Duodenal mucosa (tissue), 2 donors: ENCODE data around the gene KLHDC4.

ENCODE experiments used
- H3K27ac ChIP-seq: one replicate; pipeline ENCODE4 v1.7.0; 2013; ENCODE audit warnings: low read depth, low read length
- H3K27me3 ChIP-seq, 2 donors: one replicate each; pipeline ENCODE4 v1.7.0; 2013; ENCODE audit warnings: low read length in 2 of 2, control low read depth in 1 of 2; ENCODE audit not compliant: insufficient read depth in 2 of 2, control insufficient read depth in 1 of 2
- H3K36me3 ChIP-seq, 2 donors: one replicate each; pipeline ENCODE4 v1.7.0; 2013; ENCODE audit warnings: low read length in 2 of 2, control low read depth in 1 of 2; ENCODE audit not compliant: insufficient read depth in 2 of 2, control insufficient read depth in 1 of 2
- H3K4me1 ChIP-seq, 2 donors: one replicate each; pipeline ENCODE4 v1.7.0; 2013; ENCODE audit warnings: low read length in 2 of 2, control low read depth in 1 of 2; ENCODE audit not compliant: insufficient read depth in 2 of 2, control insufficient read depth in 1 of 2
- H3K4me3 ChIP-seq, 2 donors: one replicate each; pipeline ENCODE4 v1.7.0; 2013; ENCODE audit warnings: low read length in 2 of 2, low read depth in 1 of 2
- H3K9ac ChIP-seq, 2 donors: one replicate each; pipeline ENCODE4 v1.7.0; 2013; ENCODE audit warnings: low read length in 2 of 2, low read depth in 1 of 2
- H3K9me3 ChIP-seq, 2 donors: one replicate each; pipeline ENCODE4 v1.7.0; 2013; ENCODE audit warnings: low read length in 2 of 2, control low read depth in 1 of 2; ENCODE audit not compliant: control insufficient read depth in 1 of 2

KLHDC4 gene

DNA sequence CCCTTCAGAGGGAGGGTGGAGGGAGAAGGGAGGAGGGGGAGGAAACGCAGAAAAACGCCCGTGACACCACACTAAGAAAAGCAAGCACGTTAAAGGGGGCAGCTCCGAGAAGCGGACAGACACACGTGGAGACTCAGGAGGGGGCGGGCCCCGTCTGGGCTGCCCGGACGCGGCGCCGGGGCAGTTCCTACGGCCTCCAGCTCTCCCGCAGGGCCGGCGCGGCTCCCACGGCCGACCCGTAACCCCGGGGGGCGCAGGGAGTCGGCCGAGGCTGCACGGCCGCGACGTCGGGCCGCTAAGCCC lies 362 bp downstream of the KLHDC4 start:
- peak overlapping the region; percentile 82 to 89 for H3K9ac ChIP-seq

DNA sequence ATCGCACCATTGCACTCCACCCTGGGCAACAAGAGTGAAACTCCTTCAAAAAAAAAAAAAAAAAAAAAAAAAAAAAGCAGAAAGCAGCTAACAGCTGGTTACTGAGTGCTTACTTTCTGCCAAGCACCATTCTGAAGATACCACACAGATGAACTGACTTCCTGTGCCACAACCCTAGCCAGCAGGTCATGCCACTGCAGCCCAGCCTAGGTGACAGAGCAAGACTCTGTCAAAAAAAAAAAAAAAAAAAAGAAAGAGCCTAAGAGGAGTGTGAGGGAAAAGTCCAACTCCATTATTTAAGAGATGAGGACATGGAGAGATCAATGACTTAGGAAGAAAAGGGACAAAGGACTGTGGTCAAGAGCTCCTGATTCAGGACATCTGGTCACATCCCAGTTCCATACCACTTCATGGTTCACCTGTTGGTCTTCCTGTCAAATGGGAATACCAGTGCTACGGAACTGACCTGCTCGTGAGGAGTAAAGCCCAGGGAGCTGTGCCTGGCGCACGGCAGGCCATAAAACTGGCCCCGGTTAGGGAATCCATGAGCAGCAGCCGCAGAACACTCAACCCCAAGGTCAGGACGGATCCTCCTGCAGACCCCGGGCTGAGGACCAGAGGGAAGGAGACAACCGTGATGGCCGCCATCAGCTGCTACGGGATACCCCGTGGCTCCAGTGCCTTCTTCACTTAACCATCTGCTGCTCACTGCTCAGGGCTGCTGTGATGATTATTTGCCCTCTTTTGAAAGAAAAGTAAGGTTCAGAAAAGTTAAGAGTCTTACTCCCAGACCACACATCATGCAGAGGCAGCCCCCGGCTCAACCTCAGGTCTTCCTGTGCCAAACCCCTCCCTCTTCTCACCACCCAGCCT lies 950 bp downstream of the KLHDC4 start:
- Histone ChIP-seq H3K9ac (peak overlapping the region; percentile 82 to 89), H3K27ac (no peak overlapping the region), H3K36me3 (peaks cover 7 to 36% of the 10 kb centered on the region in 2 donors), H3K27me3 (no peaks in the 10 kb centered on the region), H3K9me3 (no peaks in the 10 kb centered on the region), H3K4me1 (peaks cover 5 to 13% of the 10 kb centered on the region in 2 donors), H3K4me3 (peak overlapping the region; percentile 82 to 91)

More for the DNA sequence above, 362 bp downstream of the KLHDC4 start:
- H3K36me3 ChIP-seq = peaks cover 7 to 33% of the 10 kb centered on the region in 2 donors
- H3K27me3 ChIP-seq = no peaks in the 10 kb centered on the region
- peak overlapping the region; percentile 82 to 91 for H3K4me3 ChIP-seq
- no peak overlapping the region for H3K27ac ChIP-seq
- H3K4me1 ChIP-seq = peaks cover 5 to 13% of the 10 kb centered on the region in 2 donors
- H3K9me3 ChIP-seq = no peaks in the 10 kb centered on the region

GRCh38 chr16:87762620-87763019 lies 3.2 kb downstream of the KLHDC4 start:
- Histone ChIP-seq H3K27me3 (no peaks in the 10 kb centered on the region), H3K4me1 (peaks cover 5 to 13% of the 10 kb centered on the region in 2 donors), H3K36me3 (peaks cover 7 to 50% of the 10 kb centered on the region in 2 donors), H3K4me3 (no peak overlapping the region), H3K9me3 (no peaks in the 10 kb centered on the region), H3K27ac (no peak overlapping the region), H3K9ac (no peak overlapping the region)

- no peak overlapping the region for H3K27ac ChIP-seq
- no peak overlapping the region for H3K4me3 ChIP-seq
- H3K27me3 ChIP-seq = no peaks in the 10 kb centered on the region
- no peak overlapping the region for H3K9ac ChIP-seq
- no peaks in the 10 kb centered on the region for H3K9me3 ChIP-seq
- H3K4me1 ChIP-seq = peaks cover 5 to 13% of the 10 kb centered on the region in 2 donors
- peaks cover 7 to 54% of the 10 kb centered on the region in 2 donors for H3K36me3 ChIP-seq
These were observed 3.7 kb downstream of the KLHDC4 start for GRCh38 chr16:87762071-87762571.

DNA sequence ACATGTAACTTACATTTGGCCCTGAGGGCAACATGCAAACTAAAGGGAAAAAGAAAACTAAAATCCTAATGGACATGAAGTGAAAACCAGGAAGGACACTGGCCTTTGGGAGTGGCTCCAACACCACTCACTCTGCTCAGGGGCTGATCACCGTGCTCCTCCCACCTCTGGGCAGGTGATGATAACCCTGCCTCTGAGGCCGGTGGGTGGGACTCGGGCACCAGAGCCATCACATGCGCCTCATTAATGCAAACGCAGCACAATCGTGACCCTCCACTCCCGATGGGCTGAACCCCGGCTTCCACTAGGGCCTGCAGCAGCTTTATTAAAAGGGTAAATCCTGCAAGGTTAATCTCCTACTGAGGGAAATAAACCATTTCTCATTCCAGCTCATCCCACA lies 4.7 kb downstream of the KLHDC4 start:
- Histone ChIP-seq H3K9ac (no peak overlapping the region), H3K27me3 (no peaks in the 10 kb centered on the region), H3K4me1 (peaks cover 5 to 9% of the 10 kb centered on the region in 2 donors), H3K9me3 (no peaks in the 10 kb centered on the region), H3K36me3 (peaks cover 10 to 65% of the 10 kb centered on the region in 2 donors), H3K27ac (no peak overlapping the region), H3K4me3 (no peak overlapping the region)

GRCh38 chr16:87757841-87758426 lies 7.9 kb downstream of the KLHDC4 start:
- Histone ChIP-seq H3K36me3 (peaks cover 16 to 81% of the 10 kb centered on the region in 2 donors), H3K4me1 (no peaks in the 10 kb centered on the region), H3K27me3 (no peaks in the 10 kb centered on the region), H3K9me3 (no peaks in the 10 kb centered on the region), H3K27ac (no peak overlapping the region), H3K4me3 (no peak overlapping the region), H3K9ac (no peak overlapping the region)

DNA sequence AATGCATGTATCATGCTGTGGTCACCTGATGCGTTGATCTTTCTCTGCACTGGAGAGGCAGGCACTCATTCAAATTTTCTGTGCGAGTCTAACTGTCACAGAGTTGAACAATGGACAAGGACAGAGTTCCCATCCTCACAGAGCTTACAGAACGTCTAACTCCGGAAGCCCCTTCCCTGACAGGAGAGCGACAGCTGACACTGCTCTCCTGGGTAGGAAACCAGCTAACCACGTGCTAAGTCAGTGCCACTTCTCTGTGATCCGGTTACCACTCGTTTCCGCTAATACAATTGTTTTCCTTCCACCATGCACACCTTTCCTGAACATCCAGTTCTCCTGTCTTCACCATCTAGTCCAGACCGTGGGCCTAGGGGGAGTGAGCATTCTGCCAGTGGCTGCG lies 11.3 kb downstream of the KLHDC4 start:
- H3K9me3 ChIP-seq = no peaks in the 10 kb centered on the region
- H3K9ac ChIP-seq = no peak overlapping the region
- no peak overlapping the region for H3K27ac ChIP-seq
- no peaks in the 10 kb centered on the region for H3K4me1 ChIP-seq
- H3K27me3 ChIP-seq = no peaks in the 10 kb centered on the region
- peaks cover 19 to 73% of the 10 kb centered on the region in 2 donors for H3K36me3 ChIP-seq
- no peak overlapping the region for H3K4me3 ChIP-seq

- H3K27me3 ChIP-seq = no peaks in the 10 kb centered on the region
- no peak overlapping the region for H3K4me3 ChIP-seq
- no peaks in the 10 kb centered on the region for H3K9me3 ChIP-seq
- H3K36me3 ChIP-seq = peaks cover 30 to 71% of the 10 kb centered on the region in 2 donors
- no peak overlapping the region for H3K27ac ChIP-seq
- no peaks in the 10 kb centered on the region for H3K4me1 ChIP-seq
- H3K9ac ChIP-seq = no peak overlapping the region
These were observed 18.0 kb downstream of the KLHDC4 start for GRCh38 chr16:87747626-87748414.

DNA sequence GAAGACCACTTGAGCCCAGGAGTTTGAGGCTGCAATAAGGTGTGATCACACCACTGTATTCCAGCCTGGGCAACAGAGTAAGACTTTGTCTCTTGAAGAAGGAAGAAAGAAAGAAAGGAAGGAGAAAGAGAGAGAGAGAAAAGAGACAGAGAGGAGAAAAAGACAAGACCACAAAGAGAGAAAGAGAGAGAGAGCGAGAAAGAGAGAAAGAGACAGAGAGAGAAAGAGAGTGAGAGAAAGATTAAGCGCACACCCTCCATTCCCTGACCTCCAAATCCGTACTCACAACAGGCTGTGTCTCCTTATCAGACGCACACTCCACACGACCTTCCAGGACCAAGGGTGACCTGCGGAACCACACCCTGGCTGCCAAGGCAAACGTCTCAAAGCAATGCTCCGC lies 19.6 kb downstream of the KLHDC4 start:
- Histone ChIP-seq H3K9ac (no peak overlapping the region), H3K27me3 (no peaks in the 10 kb centered on the region), H3K4me3 (no peak overlapping the region), H3K4me1 (no peaks in the 10 kb centered on the region), H3K27ac (no peak overlapping the region), H3K9me3 (no peaks in the 10 kb centered on the region), H3K36me3 (peaks cover 30 to 76% of the 10 kb centered on the region in 2 donors)
